GM19023 (cell line): ENCODE measurements around the gene FBXW7.

ENCODE experiments used
- ATAC-seq: cut with Tn5 transposase; IDR thresholded peaks from one replicate; pipeline ENCODE4 v1.9.1; 2021; ENCODE audit warnings: mild to moderate bottlenecking, moderate library complexity; ENCODE audit not compliant: unreplicated experiment

FBXW7 gene

GRCh38 chr4:152296386-152296785, 239.5 kb downstream of the FBXW7 start:
- no peak for ATAC-seq

GRCh38 chr4:152294765-152295164, 241.1 kb downstream of the FBXW7 start:
- no peak for ATAC-seq

DNA sequence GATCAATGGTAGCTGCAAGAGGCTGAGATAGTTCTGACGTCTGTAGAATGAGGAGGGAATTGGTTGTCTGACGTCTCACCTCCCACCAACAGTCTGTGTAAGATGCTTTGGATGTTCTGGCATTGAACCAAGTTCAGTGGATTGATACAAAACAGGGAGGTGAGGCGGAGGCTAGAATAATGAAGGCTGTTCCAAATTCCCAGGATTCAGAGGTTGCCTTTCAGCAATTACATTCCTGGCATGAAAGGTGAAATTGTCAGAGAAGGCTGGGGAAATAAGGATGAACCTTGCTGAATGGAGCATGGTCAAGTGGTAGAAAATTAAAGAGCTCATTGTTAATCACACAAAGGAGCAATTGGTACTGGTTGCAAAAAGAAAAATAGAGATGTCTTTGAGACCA, 241.6 kb downstream of the FBXW7 start:
- ATAC-seq: no peak

- ATAC-seq: no peak
Measured at GRCh38 chr4:152293527-152293926, 242.4 kb downstream of the FBXW7 start.

DNA sequence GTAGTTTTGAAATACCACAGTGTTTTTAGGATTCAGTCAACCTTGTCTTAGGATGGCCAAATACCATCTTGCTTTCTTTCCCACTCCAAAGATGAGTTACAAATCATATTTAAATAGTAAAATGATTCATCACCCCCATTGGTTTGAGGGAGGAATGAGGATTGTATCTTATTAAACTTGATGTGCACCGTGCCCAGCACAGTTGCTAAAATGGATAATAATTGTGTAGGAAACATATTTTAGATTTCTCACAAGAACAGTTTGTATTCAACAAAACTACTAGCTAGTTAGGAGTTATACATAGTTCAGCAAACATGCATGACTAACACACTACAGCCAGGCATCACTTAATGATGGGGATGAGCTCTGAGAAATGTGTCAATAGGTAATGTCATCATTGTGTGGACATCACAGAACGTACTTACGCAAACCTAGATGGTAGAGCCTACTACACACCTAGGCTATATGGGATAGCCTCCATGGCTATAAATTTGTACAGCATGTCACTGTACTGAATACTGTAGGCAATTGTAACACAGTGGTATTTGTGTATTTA, 245.4 kb downstream of the FBXW7 start:
- no peak for ATAC-seq

DNA sequence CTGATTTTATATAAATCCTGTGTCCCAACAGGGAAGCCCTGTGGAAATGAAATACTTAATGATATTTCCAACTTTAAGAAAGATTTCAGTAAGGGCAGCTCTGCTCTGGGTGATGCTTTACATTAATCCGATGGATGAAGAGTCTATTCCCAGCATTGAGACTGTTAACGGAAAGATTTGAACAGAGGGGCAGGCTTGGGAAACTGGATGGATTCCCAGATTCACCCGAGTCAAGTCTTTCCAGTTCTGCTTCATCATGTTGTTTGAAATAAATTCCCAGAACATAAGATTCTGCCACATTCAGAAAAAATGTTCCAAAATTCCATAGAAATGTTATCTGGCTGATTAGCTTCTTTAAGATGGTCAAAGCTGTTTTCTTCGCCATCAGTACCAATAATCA, 246.0 kb downstream of the FBXW7 start:
- no peak for ATAC-seq

GRCh38 chr4:152289541-152289940, 246.4 kb downstream of the FBXW7 start:
- ATAC-seq: no peak

GRCh38 chr4:152283801-152284470, 252.0 kb downstream of the FBXW7 start:
- no peak for ATAC-seq

DNA sequence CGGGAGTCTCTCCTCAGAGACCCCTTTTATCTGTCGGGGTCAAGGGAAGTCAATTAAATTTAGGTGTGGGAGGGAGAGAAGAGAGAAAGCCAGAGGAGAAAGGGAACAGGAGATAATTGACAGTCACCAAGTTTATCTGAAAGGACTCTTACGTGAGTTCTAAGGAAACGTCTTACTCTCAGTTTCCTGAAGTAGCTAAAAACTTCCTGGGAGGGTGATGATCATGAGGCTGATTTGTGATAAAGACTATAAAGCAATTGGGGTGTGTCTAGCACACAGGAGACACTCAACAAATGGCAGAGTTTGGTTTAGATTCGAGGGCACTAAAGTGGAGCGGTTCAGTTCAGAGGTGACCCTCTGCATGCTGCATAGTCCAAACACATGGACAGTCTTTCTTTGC, 254.1 kb downstream of the FBXW7 start:
- no peak for ATAC-seq

DNA sequence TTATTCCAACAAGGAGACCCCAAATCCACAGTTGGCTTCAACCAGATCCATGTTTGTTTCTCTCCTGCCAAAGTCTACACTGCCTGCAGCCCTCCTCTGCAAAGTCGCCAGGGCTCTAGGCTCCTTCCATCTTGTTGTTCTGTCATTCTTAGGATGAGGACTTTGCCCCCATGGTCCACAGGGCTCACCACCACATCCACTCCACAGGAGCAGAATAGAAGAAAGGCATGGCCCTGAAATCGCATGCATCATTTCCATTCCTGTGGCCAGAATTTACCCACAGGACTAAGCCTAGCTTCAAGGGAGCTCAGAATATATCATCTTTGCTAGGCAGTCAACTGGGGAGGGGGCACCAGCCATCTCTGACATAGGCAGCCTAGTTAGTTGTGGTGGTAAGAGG, 254.7 kb downstream of the FBXW7 start:
- no peak for ATAC-seq

DNA sequence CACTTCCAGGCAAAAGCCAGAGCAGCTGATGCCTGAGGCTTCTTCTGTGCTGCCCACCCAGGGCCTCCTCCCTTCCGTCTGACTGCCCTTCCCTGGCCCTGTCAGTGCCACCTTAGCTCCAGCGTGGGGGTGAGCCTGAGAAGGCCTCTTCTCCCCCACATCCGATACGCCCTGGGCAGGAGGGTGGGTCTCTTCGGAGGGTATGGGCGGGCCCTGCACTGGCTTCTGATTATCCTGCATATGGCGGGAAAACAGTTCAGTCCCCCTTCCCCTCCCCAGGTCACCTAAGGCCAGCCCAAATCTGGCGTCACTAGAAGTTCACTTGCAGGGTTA, 256.7 kb downstream of the FBXW7 start:
- no peak for ATAC-seq

DNA sequence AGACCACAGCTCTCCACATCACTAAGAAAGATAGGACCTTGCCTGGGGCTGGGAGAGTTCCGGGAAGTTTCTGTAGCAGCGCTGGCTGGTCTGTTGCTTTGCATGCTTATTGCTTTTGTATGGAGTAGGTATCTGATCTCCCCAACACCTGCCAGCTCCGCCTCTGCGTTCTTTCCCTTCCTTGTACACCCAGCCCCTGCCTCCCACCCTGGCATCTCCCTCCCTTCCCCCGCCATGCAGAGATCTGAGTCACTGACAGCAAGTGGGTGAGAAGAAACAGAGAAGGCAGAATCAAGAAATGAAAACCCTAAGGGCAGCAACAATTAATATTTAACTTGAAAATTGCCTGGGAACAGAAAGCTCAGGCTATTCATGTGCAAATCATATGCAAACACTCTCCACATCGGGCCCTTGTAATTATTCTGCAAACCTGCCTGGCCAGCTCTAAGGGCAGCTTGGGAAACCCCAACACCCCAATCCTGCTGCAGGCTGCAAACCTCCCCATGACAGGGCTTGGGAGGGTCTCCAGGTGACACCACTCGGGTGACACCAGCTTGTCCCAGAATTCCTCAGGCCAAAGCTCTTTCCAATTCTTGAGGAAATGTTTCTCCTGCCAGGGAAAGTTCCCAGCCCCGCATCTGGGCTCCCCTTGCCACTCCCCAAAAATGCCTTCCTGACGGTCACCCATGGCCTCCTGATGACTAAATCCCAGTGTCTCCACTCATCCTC, 257.2 kb downstream of the FBXW7 start:
- peak; percentile 71 for ATAC-seq

DNA sequence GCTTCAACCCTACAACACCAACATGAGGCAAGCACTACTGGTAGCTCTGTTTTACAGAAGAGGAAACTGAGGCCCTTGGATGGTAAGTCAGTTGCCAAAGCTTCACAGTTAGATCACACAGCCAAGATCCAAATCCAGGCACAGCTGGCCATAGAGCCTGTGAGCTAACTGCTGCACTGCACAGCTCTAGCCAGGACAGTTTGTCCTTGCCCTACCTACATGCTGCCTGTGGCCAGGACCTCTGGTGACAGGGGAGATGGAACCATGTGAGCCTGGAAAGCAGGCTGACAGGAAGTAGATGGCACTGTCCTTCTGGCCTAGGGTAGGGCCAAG, 257.8 kb downstream of the FBXW7 start:
- ATAC-seq: peak; percentile 41

- ATAC-seq: no peak
Measured at GRCh38 chr4:152277333-152277732, 258.6 kb downstream of the FBXW7 start.

GRCh38 chr4:152273343-152273742, 262.5 kb downstream of the FBXW7 start:
- no peak for ATAC-seq
